Type B pancreatic cell (in vitro differentiated cells): ENCODE data around the gene TOM1L1. TPM values are rescaled to one million over a fixed set of nuclear protein-coding genes. Genes with fewer than 3 reads are reported as not detected.
A peak's percentile ranks its signal among the peaks of the same experiment; 100 is the strongest.

Experiments used
- DNase-seq: peaks from one replicate; pipeline ENCODE4 v3.0.0; 2021; ENCODE audit warnings: mixed read lengths; ENCODE audit not compliant: unreplicated experiment; ENCODE audit errors: extremely low spot score
- H3K27ac Mint-ChIP-seq: 2 replicates; pipeline ENCODE4 v1.8.0; 2021; ENCODE audit warnings: mild to moderate bottlenecking, mixed read lengths
- H3K27me3 Mint-ChIP-seq: 2 replicates; pipeline ENCODE4 v1.8.0; 2021; ENCODE audit warnings: mixed read lengths
- H3K36me3 Mint-ChIP-seq: 2 replicates; pipeline ENCODE4 v1.8.0; 2021; ENCODE audit warnings: mixed read lengths
- H3K4me1 Mint-ChIP-seq: one replicate; pipeline ENCODE4 v1.8.0; 2021; ENCODE audit warnings: mixed read lengths; ENCODE audit not compliant: unreplicated experiment
- H3K4me3 Mint-ChIP-seq: 2 replicates; pipeline ENCODE4 v1.8.0; 2021; ENCODE audit warnings: mild to moderate bottlenecking, mixed read lengths
- H3K9me3 Mint-ChIP-seq: 2 replicates; pipeline ENCODE4 v1.8.0; 2021; ENCODE audit warnings: mixed read lengths
- total RNA-seq: library from RNA; stranded (reverse); gene quantifications from 2 replicates; pipeline ENCODE4 v1.2.1, GENCODE V29; 2021; ENCODE audit warnings: low replicate concordance
- TF ChIP-seq, protein P1 (sequence below): fragments of 200-600 bp; sonication (generic); conservative IDR thresholded peaks from 2 replicates; pipeline ENCODE4 v1.5.0; 2021; ENCODE audit warnings: antibody characterized with exemption, mild to moderate bottlenecking

The TOM1L1 gene
- total RNA-seq, 1 donor from 2014 or later, result 46.7 TPM

DNA sequence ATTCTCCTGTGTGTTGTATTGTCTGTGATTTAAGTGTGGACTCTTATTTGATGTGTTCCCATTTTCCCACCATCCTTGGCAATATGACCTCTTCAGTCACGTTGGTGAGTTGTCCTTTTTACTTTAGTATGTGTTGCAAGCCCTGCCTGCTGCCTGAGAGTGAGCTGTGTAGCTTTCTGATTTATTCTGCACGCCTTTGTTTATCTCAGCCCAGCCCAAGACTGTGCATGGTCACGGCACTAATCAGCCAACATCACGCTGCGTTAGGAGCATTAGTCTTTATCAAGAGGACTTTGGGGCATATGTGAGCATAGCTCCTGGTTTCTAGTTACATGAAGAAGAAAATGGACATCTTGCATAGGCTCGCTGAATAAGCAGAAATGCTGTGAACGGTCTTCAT lies 6.0 kb downstream of the TOM1L1 start:
- Mint-ChIP-seq H3K9me3 (no peaks in the 10 kb centered on the region), H3K4me3 (peak overlapping the region; percentile 12), H3K36me3 (peaks cover 26% of the 10 kb centered on the region), H3K27me3 (no peaks in the 10 kb centered on the region), H3K4me1 (peaks cover 10% of the 10 kb centered on the region), H3K27ac (peak overlapping the region; percentile 46)
- TF ChIP-seq, protein P1, sequence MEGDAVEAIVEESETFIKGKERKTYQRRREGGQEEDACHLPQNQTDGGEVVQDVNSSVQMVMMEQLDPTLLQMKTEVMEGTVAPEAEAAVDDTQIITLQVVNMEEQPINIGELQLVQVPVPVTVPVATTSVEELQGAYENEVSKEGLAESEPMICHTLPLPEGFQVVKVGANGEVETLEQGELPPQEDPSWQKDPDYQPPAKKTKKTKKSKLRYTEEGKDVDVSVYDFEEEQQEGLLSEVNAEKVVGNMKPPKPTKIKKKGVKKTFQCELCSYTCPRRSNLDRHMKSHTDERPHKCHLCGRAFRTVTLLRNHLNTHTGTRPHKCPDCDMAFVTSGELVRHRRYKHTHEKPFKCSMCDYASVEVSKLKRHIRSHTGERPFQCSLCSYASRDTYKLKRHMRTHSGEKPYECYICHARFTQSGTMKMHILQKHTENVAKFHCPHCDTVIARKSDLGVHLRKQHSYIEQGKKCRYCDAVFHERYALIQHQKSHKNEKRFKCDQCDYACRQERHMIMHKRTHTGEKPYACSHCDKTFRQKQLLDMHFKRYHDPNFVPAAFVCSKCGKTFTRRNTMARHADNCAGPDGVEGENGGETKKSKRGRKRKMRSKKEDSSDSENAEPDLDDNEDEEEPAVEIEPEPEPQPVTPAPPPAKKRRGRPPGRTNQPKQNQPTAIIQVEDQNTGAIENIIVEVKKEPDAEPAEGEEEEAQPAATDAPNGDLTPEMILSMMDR, result no peak
- no peak for DNase-seq

- TF ChIP-seq, protein P1, result no peak
- Mint-ChIP-seq H3K27ac (no peak overlapping the region), H3K36me3 (peaks cover 26% of the 10 kb centered on the region), H3K4me1 (peaks cover 6% of the 10 kb centered on the region), H3K27me3 (no peaks in the 10 kb centered on the region), H3K9me3 (no peaks in the 10 kb centered on the region), H3K4me3 (no peak overlapping the region)
- no peak for DNase-seq
These were observed 6.7 kb downstream of the TOM1L1 start for GRCh38 chr17:54907376-54907775.

- peaks cover 39% of the 10 kb centered on the region for H3K36me3 Mint-ChIP-seq
These were observed 9.1 kb downstream of the TOM1L1 start for GRCh38 chr17:54909766-54910165.

GRCh38 chr17:54916721-54917120 lies 16.1 kb downstream of the TOM1L1 start:
- Mint-ChIP-seq H3K36me3 (peaks cover 48% of the 10 kb centered on the region), H3K27me3 (no peaks in the 10 kb centered on the region), H3K4me3 (no peak overlapping the region), H3K9me3 (peaks cover 4% of the 10 kb centered on the region), H3K27ac (no peak overlapping the region), H3K4me1 (no peaks in the 10 kb centered on the region)
- TF ChIP-seq, protein P1, result no peak
- DNase-seq, result no peak

More at GRCh38 chr17:54909766-54910165, 9.1 kb downstream of the TOM1L1 start:
- TF ChIP-seq, protein P1, result no peak
- Mint-ChIP-seq H3K27me3 (no peaks in the 10 kb centered on the region), H3K27ac (no peak overlapping the region), H3K9me3 (no peaks in the 10 kb centered on the region), H3K4me3 (no peak overlapping the region), H3K4me1 (peaks cover 6% of the 10 kb centered on the region)
- DNase-seq, result no peak

- Mint-ChIP-seq H3K4me3 (no peak overlapping the region), H3K27ac (no peak overlapping the region), H3K36me3 (peaks cover 45% of the 10 kb centered on the region), H3K4me1 (no peaks in the 10 kb centered on the region), H3K9me3 (peaks cover 4% of the 10 kb centered on the region), H3K27me3 (no peaks in the 10 kb centered on the region)
- DNase-seq, result no peak
- TF ChIP-seq, protein P1, result no peak
These were observed 18.8 kb downstream of the TOM1L1 start for GRCh38 chr17:54919425-54919824.

DNA sequence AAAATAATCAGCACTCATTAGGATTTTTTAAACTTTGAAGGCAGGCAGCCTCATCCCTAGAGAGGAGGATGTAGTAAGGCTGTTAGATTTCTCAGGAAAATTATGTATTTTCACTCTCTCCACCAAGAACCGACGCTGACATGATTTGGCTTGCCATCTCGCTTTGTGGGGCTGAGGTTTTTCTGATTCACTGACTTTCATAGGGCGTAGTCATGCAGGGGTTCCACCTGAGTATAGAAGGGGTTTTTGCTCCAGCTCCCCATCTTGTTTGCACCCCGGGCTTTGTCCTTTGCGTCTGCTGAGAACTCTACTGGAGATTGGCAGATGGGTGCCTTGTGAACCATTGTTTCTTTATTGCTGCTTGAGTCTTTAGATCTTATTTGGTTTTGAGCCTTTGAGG lies 20.2 kb downstream of the TOM1L1 start:
- Mint-ChIP-seq H3K27ac (no peak overlapping the region), H3K27me3 (no peaks in the 10 kb centered on the region), H3K4me3 (no peak overlapping the region), H3K9me3 (peaks cover 4% of the 10 kb centered on the region), H3K36me3 (peaks cover 39% of the 10 kb centered on the region), H3K4me1 (no peaks in the 10 kb centered on the region)
- no peak for DNase-seq
- TF ChIP-seq, protein P1, result no peak
